Left ventricle myocardium inferior (tissue), 1 donor: ENCODE measurements around the gene KIAA2012. TPM values are rescaled to one million over a fixed set of nuclear protein-coding genes. Genes with fewer than 3 reads are reported as not detected.
A peak's percentile ranks its signal among the peaks of the same experiment; 100 is the strongest.

Experiments
- DNase-seq: peaks from one replicate; pipeline ENCODE4 v3.0.0-alpha.2; 2020
- H3K27ac ChIP-seq: fragments of 200-600 bp; replicated peaks from 2 replicates; pipeline ENCODE4 v1.8.0; 2021
- H3K27me3 ChIP-seq: fragments of 200-600 bp; 2 replicates; pipeline ENCODE4 v1.8.0; 2021; ENCODE audit warnings: low read depth
- H3K36me3 ChIP-seq: fragments of 200-600 bp; 2 replicates; pipeline ENCODE4 v1.8.0; 2021
- H3K4me1 ChIP-seq: fragments of 200-600 bp; 2 replicates; pipeline ENCODE4 v1.8.0; 2021
- H3K4me3 ChIP-seq: fragments of 200-600 bp; 2 replicates; pipeline ENCODE4 v1.8.0; 2021; ENCODE audit warnings: mild to moderate bottlenecking, moderate library complexity
- H3K9me3 ChIP-seq: fragments of 200-600 bp; replicated peaks from 2 replicates; pipeline ENCODE4 v1.8.0; 2021
- intact Hi-C: fragments of 100-400 bp; cut with micrococcal nuclease; formaldehyde crosslinking; loops from one replicate; pipeline ENCODE4 v1.11.0; 2022
- total RNA-seq: library from RNA; stranded (reverse); fragmentation: NEBNext Ultra II Directional; extraction: Animal tissue kit (Norgen Biotek cat#: 25700); gene quantifications from one replicate; pipeline ENCODE4 v1.2.1, GENCODE V29; 2021
- TF ChIP-seq, protein P1 (sequence below): fragments of 200-600 bp; IDR thresholded peaks from 2 replicates; pipeline ENCODE4 v1.8.0; 2021; ENCODE audit warnings: antibody characterized with exemption, mild to moderate bottlenecking, borderline replicate concordance
- donor health status: DM: no; HTN: yes; CAD: no; lungs with severe emphysema.

KIAA2012 gene
- total RNA-seq, 1 donor from 2014 or later, result not detected

DNA sequence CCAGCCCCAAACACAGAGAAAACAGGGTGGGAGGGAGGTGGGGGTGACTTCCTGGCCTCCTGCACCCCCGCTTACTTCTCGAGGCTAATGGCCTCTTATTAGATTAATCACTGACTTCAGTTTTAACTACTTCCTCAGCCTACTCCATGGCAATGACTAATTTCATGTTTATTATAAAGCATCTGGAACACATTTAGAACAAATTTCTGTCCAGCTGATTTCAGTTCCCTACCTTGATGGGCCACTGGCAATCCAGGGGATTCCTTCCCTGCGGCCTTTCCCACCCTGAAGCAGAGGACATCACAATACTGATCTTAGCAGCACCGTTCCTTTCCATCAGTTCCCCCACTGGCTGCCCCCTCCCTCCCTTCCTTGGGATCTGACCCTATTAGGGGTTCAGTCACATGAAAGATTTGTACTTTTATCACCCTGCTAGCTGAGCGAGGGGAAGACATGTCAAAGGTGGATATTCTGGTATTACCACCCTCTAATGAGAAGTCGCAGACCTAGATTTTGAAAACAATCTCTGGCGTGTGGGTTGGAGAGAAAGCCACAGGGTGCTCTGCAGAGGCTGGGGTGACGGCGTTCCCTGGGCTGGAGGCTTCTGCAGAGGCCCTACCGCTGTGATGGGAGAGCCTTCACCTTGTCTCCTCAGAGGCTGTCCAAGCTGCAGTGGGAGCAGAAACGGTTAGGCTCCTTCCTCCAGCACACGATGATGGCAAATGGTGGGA, 67.6 kb downstream of the KIAA2012 start:
- TF ChIP-seq, protein P1, sequence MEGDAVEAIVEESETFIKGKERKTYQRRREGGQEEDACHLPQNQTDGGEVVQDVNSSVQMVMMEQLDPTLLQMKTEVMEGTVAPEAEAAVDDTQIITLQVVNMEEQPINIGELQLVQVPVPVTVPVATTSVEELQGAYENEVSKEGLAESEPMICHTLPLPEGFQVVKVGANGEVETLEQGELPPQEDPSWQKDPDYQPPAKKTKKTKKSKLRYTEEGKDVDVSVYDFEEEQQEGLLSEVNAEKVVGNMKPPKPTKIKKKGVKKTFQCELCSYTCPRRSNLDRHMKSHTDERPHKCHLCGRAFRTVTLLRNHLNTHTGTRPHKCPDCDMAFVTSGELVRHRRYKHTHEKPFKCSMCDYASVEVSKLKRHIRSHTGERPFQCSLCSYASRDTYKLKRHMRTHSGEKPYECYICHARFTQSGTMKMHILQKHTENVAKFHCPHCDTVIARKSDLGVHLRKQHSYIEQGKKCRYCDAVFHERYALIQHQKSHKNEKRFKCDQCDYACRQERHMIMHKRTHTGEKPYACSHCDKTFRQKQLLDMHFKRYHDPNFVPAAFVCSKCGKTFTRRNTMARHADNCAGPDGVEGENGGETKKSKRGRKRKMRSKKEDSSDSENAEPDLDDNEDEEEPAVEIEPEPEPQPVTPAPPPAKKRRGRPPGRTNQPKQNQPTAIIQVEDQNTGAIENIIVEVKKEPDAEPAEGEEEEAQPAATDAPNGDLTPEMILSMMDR, result no peak
- Histone ChIP-seq H3K4me1 (peaks cover 8% of the 10 kb centered on the region), H3K9me3 (no peaks in the 10 kb centered on the region), H3K4me3 (no peak overlapping the region), H3K27me3 (peaks cover 7% of the 10 kb centered on the region), H3K36me3 (no peaks in the 10 kb centered on the region), H3K27ac (no peak overlapping the region)
- no peak for DNase-seq
- intact Hi-C loops, result no loop called here

DNA sequence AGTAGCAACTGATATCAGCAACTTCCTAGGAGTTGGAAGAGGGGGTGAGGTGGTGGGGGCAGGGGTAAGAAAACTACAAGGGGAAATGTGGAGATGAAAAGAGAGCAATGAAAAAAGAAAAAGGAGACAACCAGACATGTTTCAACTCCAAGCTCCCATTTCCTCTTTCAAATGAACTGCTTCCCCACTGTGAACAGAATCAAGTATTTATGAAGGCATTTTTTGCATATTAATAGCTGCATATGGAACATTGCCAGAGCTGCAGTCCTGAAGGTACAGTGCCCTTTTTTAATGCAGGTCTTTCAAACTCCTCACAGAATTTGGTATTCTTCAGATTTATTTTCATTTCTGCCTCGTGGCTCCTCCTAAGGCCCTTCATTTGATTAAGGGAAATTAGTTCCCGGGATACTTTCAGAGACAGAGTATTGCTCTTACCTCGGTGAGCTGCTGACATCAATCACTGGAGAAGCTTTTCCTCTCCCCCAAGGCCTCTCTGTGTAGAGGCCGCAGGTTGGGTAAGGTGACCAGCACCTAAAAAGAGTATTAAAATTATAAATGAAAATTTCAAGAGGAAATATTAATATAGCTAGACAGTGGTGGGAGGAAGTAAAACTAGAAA, 68.4 kb downstream of the KIAA2012 start:
- Histone ChIP-seq H3K27ac (no peak overlapping the region), H3K36me3 (no peaks in the 10 kb centered on the region), H3K4me1 (peaks cover 3% of the 10 kb centered on the region), H3K27me3 (peaks cover 7% of the 10 kb centered on the region), H3K4me3 (no peak overlapping the region), H3K9me3 (no peaks in the 10 kb centered on the region)
- DNase-seq, result no peak
- intact Hi-C loops, result no loop called here
- TF ChIP-seq, protein P1, result no peak

DNA sequence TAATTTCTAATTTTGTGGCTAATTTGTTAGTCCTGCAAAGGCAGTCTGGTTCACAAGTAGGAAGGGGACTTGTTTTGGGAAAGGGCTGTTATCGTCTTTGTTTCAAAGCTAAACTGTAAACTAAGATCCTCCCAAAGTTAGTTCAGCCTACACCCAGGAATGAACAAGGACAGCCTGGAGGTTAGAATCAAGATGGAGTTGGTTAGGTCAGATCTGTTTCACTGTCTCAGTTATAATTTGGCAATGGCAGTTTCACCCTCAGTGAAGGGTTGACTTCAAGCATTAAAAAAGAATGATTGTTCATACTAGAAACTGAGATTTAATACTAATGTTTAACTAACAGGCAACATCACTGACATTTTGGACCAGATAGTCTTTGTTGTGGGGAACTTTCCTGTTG, 69.5 kb downstream of the KIAA2012 start:
- peaks cover 3% of the 10 kb centered on the region for H3K4me1 ChIP-seq
- H3K27me3 ChIP-seq, result peaks cover 7% of the 10 kb centered on the region
- TF ChIP-seq, protein P1, result no peak
- H3K27ac ChIP-seq, result no peak overlapping the region
- H3K9me3 ChIP-seq, result no peaks in the 10 kb centered on the region
- H3K4me3 ChIP-seq, result no peak overlapping the region
- no peaks in the 10 kb centered on the region for H3K36me3 ChIP-seq
- no peak for DNase-seq
- intact Hi-C loops, result no loop called here

- H3K36me3 ChIP-seq, result no peaks in the 10 kb centered on the region
- H3K27me3 ChIP-seq, result no peaks in the 10 kb centered on the region
- peaks cover 22% of the 10 kb centered on the region for H3K4me1 ChIP-seq
- TF ChIP-seq, protein P1, result no peak
- no peak for DNase-seq
- H3K4me3 ChIP-seq, result no peak overlapping the region
- peak overlapping the region; percentile 9 for H3K27ac ChIP-seq
- intact Hi-C loops, result no loop called here
- H3K9me3 ChIP-seq, result no peaks in the 10 kb centered on the region
These were observed 74.7 kb downstream of the KIAA2012 start for GRCh38 chr2:202147775-202148174.

- H3K9me3 ChIP-seq, result no peaks in the 10 kb centered on the region
- no peaks in the 10 kb centered on the region for H3K36me3 ChIP-seq
- peaks cover 22% of the 10 kb centered on the region for H3K4me1 ChIP-seq
- H3K4me3 ChIP-seq, result no peak overlapping the region
- intact Hi-C loops, result no loop called here
- no peaks in the 10 kb centered on the region for H3K27me3 ChIP-seq
- peak overlapping the region; percentile 37 for H3K27ac ChIP-seq
- no peak for DNase-seq
- TF ChIP-seq, protein P1, result no peak
These were observed 75.6 kb downstream of the KIAA2012 start for GRCh38 chr2:202148515-202149154.
